Activated T-helper 9 cell treated with anti-CD3 and anti-CD28 coated beads, Interleukin-2, amount 50 U/mL, for 16 hours (primary cell): ENCODE data around the gene SLC10A3.

ENCODE experiments used
- DNase-seq: peaks from one replicate; pipeline ENCODE4 v3.0.0-alpha.2; 2020; ENCODE audit warnings: low read depth

Gene SLC10A3

GRCh38 chrX:154440623-154441357 is 49.6 kb downstream of the SLC10A3 start:
- DNase-seq = no peak

GRCh38 chrX:154439841-154440240 is 50.6 kb downstream of the SLC10A3 start:
- DNase-seq = no peak

- no peak for DNase-seq
Observed at GRCh38 chrX:154437971-154438893, 52.2 kb downstream of the SLC10A3 start.
